Esophagus muscularis mucosa (tissue), 4 donors: ENCODE measurements around the gene UGT1A5. TPM values are rescaled to one million over a fixed set of nuclear protein-coding genes. Genes with fewer than 3 reads are reported as not detected.
"Not testable (repeated sequence)": the region's sequence is repeated elsewhere in the genome, so short reads cannot be mapped to it uniquely, and the experiment has no call there.

Source experiments
- DNase-seq: peaks from one replicate; pipeline ENCODE4 v3.0.0-alpha.2; 2017; ENCODE audit errors: extremely low spot score
- H3K27ac ChIP-seq, 4 donors: fragments of 200-600 bp; sonication (generic); replicated peaks in 1 of 4; 1 replicate in 3 of 4; 2 replicates in 1 of 4; pipeline ENCODE4 v1.5.1; 2016 to 2019; ENCODE audit warnings: mild to moderate bottlenecking in 1 of 4
- H3K27me3 ChIP-seq, 4 donors: fragments of 200-600 bp; sonication (generic); one replicate each; pipeline versions ENCODE4 v1.5.1 to v1.6.0; 2016 to 2019
- H3K36me3 ChIP-seq, 4 donors: fragments of 200-600 bp; sonication (generic); one replicate each; pipeline ENCODE4 v1.5.1; 2016 to 2019
- H3K4me1 ChIP-seq, 4 donors: fragments of 200-600 bp; sonication (generic); one replicate each; pipeline ENCODE4 v1.5.1; 2016 to 2019
- H3K4me3 ChIP-seq, 4 donors: fragments of 200-600 bp; sonication (generic); 1 replicate in 2 of 4; 2 replicates in 2 of 4; pipeline ENCODE4 v1.5.1; 2016 to 2019; ENCODE audit warnings: mild to moderate bottlenecking in 4 of 4, moderate library complexity in 1 of 4
- H3K9me3 ChIP-seq, 4 donors: fragments of 200-600 bp; sonication (generic); 1 replicate in 3 of 4; 2 replicates in 1 of 4; pipeline ENCODE4 v1.5.1; 2016 to 2019
- EP300 ChIP-seq: sonication (generic); formaldehyde crosslinking; IDR thresholded peaks from one replicate; pipeline ENCODE4 v1.6.1; 2017; ENCODE audit warnings: antibody characterized with exemption
- POLR2A ChIP-seq: fragments of 450-650 bp; IDR thresholded peaks from one replicate; pipeline ENCODE4 v1.6.1; 2017; ENCODE audit warnings: antibody characterized with exemption, moderate library complexity, mild to moderate bottlenecking, low read depth
- POLR2AphosphoS5 ChIP-seq, 2 donors: sonication (generic); formaldehyde crosslinking; IDR thresholded peaks; one replicate each; pipeline ENCODE4 v1.6.1; 2017; ENCODE audit warnings: antibody characterized with exemption in 2 of 2
- WGBS: methylation state at CpG from one replicate; pipeline ENCODE4 v1.1.5; 2018; 5-methylcytosine and 5-hydroxymethylcytosine counted together
- intact Hi-C: fragments of 100-400 bp; cut with DNase I; formaldehyde crosslinking; loops from one replicate; pipeline ENCODE4 v1.15.1; 2023
- total RNA-seq, 4 donors: library from RNA; depleted of rRNA; stranded (reverse); fragments of >200 nt; gene quantifications; one replicate each; pipeline versions ENCODE4 v1.1.0 to v1.2.1, GENCODE V29; 2016
- TF ChIP-seq, protein P1 (sequence below), 3 experiments: fragments of 200-600 bp in 2 of 3; fragments of 450-650 bp in 1 of 3; sonication (generic) in 2 of 3; IDR thresholded peaks; one replicate each; pipeline ENCODE4 v1.5.1; 2017 to 2019; ENCODE audit warnings: antibody characterized with exemption in 3 of 3, mild to moderate bottlenecking in 2 of 3, moderate library complexity in 1 of 3

UGT1A5 gene
- total RNA-seq, 4 donors from 2014 or later, result not detected

DNA sequence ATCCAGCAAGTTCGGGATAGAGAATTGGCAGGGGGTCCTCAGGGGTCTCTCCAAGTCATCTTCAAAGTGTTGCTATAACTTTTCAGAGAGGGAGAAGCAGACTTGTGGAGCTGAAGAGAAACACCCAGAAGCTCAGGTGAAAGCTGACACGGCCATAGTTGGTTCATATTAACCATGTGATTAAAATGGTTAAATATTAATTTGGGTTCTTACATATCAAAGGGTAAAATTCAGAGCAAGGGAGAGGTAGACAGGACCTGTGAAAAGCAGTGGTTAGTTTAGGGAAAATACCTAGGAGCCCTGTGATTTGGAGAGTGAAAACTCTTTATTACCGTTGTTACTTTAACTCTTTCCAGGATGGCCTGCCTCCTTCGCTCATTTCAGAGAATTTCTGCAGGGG, 20.1 kb upstream of the UGT1A5 start, which contains the start of gene UGT1A6:
Gene UGT1A6, plus strand, starts transcription at position 243 of the 400 bp plus-strand sequence. Its CDS starts 115 bp downstream, at position 358.
- H3K9me3 ChIP-seq, result no peaks in the 10 kb centered on the region
- no peaks in the 10 kb centered on the region for H3K36me3 ChIP-seq
- H3K27me3 ChIP-seq, result no peaks in the 10 kb centered on the region
- no peak within 1 kb of the TSS for H3K4me3 ChIP-seq
- intact Hi-C loops, result no loop called here
- no peak for DNase-seq
- no peak for TF ChIP-seq POLR2AphosphoS5 (IDR thresholded peaks at IDR 0.05)
- TF ChIP-seq, protein P1, sequence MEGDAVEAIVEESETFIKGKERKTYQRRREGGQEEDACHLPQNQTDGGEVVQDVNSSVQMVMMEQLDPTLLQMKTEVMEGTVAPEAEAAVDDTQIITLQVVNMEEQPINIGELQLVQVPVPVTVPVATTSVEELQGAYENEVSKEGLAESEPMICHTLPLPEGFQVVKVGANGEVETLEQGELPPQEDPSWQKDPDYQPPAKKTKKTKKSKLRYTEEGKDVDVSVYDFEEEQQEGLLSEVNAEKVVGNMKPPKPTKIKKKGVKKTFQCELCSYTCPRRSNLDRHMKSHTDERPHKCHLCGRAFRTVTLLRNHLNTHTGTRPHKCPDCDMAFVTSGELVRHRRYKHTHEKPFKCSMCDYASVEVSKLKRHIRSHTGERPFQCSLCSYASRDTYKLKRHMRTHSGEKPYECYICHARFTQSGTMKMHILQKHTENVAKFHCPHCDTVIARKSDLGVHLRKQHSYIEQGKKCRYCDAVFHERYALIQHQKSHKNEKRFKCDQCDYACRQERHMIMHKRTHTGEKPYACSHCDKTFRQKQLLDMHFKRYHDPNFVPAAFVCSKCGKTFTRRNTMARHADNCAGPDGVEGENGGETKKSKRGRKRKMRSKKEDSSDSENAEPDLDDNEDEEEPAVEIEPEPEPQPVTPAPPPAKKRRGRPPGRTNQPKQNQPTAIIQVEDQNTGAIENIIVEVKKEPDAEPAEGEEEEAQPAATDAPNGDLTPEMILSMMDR (IDR thresholded peaks at IDR 0.05), result no peak
- no peak for TF ChIP-seq POLR2A
- TF ChIP-seq EP300, result no peak
- WGBS, result 90% methylated on average over 4 of the region's 4 CpGs
- H3K27ac ChIP-seq, result no peak within 1 kb of the TSS
- no peaks in the 10 kb centered on the region for H3K4me1 ChIP-seq

DNA sequence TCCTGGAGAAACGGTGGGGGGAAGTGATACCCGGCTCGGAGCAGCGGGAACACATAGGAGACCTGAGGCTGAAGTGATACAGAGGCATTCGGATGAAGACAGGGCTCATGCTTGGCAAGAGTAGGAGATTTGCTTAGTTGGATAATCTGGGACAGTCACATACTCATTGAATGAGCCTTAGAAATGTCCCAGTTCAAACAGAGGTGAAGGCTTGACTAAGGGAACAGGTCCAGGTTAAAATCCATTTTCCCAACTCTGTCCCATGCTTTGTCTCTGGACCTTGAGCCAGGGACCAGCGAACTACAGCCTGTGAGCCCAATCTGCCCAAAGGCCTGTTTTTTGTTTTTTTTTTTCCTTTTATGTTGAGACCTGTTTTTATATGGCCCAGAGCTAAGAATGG, 18.7 kb upstream of the UGT1A5 start:
- 88% methylated on average over 6 of the region's 6 CpGs for WGBS
- H3K36me3 ChIP-seq, result no peaks in the 10 kb centered on the region

DNA sequence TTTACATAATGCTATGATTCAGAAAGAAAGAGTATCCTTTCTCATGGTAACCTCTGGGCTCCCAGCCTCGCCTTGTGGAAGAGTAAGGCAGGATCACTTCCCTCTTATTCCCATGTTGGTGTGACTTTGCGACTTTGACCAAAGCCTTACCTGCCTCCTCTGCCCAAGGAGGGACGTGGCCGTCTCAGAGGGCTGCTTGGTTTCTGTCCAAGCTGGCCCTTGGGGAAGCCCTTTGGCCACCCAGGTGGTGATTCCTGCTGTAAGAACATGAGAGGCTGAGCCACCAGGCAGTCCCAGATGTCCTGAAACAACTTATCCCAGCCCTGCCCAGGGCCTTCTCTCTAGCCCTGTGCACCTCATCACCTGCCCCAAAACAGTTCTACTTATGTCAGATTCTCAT, 14.0 kb upstream of the UGT1A5 start:
- Histone ChIP-seq H3K4me1 (no peaks in the 10 kb centered on the region), H3K27ac (no peak overlapping the region), H3K27me3 (no peaks in the 10 kb centered on the region), H3K9me3 (no peaks in the 10 kb centered on the region), H3K36me3 (no peaks in the 10 kb centered on the region), H3K4me3 (no peak overlapping the region)
- TF ChIP-seq, protein P1 (IDR thresholded peaks at IDR 0.05), result no peak
- no peak for TF ChIP-seq EP300
- TF ChIP-seq POLR2AphosphoS5 (IDR thresholded peaks at IDR 0.05), result no peak
- no peak for TF ChIP-seq POLR2A
- DNase-seq, result no peak
- 63% methylated on average over 4 of the region's 4 CpGs for WGBS
- intact Hi-C loops, result no loop called here

More for the DNA sequence above, 18.7 kb upstream of the UGT1A5 start:
- no peak overlapping the region for H3K4me3 ChIP-seq
- no peaks in the 10 kb centered on the region for H3K9me3 ChIP-seq
- H3K4me1 ChIP-seq, result no peaks in the 10 kb centered on the region
- DNase-seq, result no peak
- H3K27me3 ChIP-seq, result no peaks in the 10 kb centered on the region
- TF ChIP-seq EP300, result no peak
- TF ChIP-seq, protein P1 (IDR thresholded peaks at IDR 0.05), result no peak
- no peak for TF ChIP-seq POLR2A
- no peak for TF ChIP-seq POLR2AphosphoS5 (IDR thresholded peaks at IDR 0.05)
- H3K27ac ChIP-seq, result no peak overlapping the region
- intact Hi-C loops, result no loop called here

DNA sequence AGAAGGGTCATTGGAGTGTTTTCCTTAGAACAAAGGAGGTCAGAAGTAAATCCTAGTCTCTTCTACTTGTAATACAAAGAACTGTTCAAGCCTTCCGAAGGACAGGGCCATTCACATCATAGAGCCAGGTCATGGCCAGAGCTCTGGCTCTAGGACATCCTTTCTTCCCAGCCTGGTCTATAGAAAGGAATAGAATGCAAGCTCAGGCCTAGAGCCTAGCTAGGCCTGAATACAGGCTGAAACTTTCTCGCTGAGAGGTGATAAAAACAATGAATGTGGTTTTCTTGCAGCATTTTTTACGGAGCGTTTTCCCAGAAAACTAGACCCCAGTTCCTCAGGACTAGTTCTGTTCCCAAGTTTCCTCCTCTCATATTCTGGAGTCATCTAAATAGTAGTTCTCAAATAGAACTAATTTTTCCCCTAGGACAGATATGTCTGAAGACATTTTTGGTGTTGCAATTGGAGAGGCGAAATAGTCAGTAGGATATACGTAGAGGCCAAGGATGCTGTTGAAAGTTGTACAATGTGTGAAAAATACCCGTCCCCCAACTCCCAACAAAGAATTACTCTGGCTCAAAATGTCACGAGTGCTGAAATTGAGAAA, 13.2 kb upstream of the UGT1A5 start:
- DNase-seq, result no peak
- TF ChIP-seq POLR2AphosphoS5 (IDR thresholded peaks at IDR 0.05) (no peak), POLR2A (no peak), EP300 (no peak)
- TF ChIP-seq, protein P1 (IDR thresholded peaks at IDR 0.05), result no peak
- 86% methylated on average over 8 of the region's 8 CpGs for WGBS
- H3K36me3 ChIP-seq, result no peaks in the 10 kb centered on the region
- no peak overlapping the region for H3K4me3 ChIP-seq
- no peaks in the 10 kb centered on the region for H3K9me3 ChIP-seq
- H3K27me3 ChIP-seq, result no peaks in the 10 kb centered on the region
- intact Hi-C loops, result no loop called here
- no peak overlapping the region for H3K27ac ChIP-seq
- H3K4me1 ChIP-seq, result no peaks in the 10 kb centered on the region

DNA sequence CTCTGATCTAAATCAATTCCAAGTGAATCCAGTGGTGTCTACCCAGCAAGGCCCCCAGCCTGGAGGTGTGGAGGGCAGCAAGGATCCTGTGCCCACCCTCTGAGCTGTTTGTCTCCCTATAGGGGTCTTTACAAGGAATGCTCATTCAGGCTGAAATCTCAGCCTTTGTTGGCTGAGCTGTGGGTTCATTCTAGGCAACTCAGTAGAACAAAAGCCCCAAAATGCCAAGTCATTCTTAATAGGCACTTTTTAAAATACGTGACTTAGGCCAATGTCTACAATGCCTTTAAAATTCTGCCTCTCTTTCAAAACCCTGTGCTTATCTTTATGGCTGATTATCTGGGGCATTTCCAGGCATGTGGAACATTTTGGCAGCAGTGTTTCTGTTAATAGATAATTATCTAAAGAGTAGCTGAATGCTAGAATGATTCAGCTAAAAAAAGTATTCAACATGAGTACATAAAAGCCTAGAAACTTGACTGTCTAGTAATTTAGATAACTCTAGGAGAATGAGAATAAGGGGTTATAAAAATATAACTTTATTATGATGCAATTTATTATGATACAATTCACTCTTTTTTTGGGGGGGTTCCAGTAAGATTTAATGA, 12.6 kb upstream of the UGT1A5 start:
- Histone ChIP-seq H3K4me1 (no peaks in the 10 kb centered on the region), H3K36me3 (no peaks in the 10 kb centered on the region), H3K9me3 (no peaks in the 10 kb centered on the region), H3K27me3 (no peaks in the 10 kb centered on the region), H3K27ac (no peak overlapping the region), H3K4me3 (no peak overlapping the region)
- DNase-seq, result no peak
- WGBS, result 54% methylated on average over 1 of the region's 1 CpG
- TF ChIP-seq POLR2AphosphoS5 (IDR thresholded peaks at IDR 0.05), result no peak
- TF ChIP-seq, protein P1 (IDR thresholded peaks at IDR 0.05), result no peak
- no peak for TF ChIP-seq EP300
- TF ChIP-seq POLR2A, result no peak
- intact Hi-C loops, result no loop called here

DNA sequence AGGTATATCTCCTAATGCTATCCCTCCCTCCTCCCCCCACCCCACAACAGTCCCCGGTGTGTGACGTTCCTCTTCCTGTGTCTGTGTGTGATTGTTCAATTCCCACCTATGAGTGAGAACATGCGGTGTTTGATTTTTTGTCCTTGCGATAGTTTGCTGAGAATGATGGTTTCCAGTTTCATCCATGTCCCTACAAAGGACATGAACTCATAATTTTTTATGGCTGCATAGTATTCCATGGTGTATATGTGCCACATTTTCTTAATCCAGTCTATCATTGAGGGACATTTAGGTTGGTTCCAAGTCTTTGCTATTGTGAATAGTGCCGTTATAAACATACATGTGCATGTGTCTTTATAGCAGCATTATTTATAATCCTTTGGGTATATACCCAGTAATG, 11.9 kb upstream of the UGT1A5 start:
- DNase-seq, H3K27me3 ChIP-seq, H3K9me3 ChIP-seq, intact Hi-C loops, H3K36me3 ChIP-seq, H3K27ac ChIP-seq, H3K4me3 ChIP-seq, H3K4me1 ChIP-seq: not testable (repeated sequence)
- 89% methylated on average over 5 of the region's 5 CpGs for WGBS
